ENCODE measurements around the gene MAN1C1.

- TF ChIP-seq, protein P1, sequence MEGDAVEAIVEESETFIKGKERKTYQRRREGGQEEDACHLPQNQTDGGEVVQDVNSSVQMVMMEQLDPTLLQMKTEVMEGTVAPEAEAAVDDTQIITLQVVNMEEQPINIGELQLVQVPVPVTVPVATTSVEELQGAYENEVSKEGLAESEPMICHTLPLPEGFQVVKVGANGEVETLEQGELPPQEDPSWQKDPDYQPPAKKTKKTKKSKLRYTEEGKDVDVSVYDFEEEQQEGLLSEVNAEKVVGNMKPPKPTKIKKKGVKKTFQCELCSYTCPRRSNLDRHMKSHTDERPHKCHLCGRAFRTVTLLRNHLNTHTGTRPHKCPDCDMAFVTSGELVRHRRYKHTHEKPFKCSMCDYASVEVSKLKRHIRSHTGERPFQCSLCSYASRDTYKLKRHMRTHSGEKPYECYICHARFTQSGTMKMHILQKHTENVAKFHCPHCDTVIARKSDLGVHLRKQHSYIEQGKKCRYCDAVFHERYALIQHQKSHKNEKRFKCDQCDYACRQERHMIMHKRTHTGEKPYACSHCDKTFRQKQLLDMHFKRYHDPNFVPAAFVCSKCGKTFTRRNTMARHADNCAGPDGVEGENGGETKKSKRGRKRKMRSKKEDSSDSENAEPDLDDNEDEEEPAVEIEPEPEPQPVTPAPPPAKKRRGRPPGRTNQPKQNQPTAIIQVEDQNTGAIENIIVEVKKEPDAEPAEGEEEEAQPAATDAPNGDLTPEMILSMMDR (IDR thresholded peaks at IDR 0.05; ENCODE audit: extremely low read depth in 1 of 2, insufficient read depth in 1 of 2, low read depth in 1 of 2, low read length in 2 of 2), result no peak
- no peak for TF ChIP-seq POLR2AphosphoS5 (IDR thresholded peaks at IDR 0.05; ENCODE audit: insufficient read depth, low read depth, low read length)
Observed at GRCh38 chr1:25676488-25676887, 59.9 kb downstream of the MAN1C1 start.

Measured in endothelial cell of umbilical vein (primary cell).